ENCODE results near the gene MRM2.

- no peak for TF ChIP-seq CTCF (IDR thresholded peaks at IDR 0.05)
- TF ChIP-seq POLR2A (IDR thresholded peaks at IDR 0.05), result no peak
These were observed 8.1 kb downstream of the MRM2 start for GRCh38 chr7:2233926-2234325.

All from uterus (tissue), 2 donors.